GM10266 (cell line): ENCODE results near the gene PPP2CA.
"Not testable (repeated sequence)": the region's sequence is repeated elsewhere in the genome, so short reads cannot be mapped to it uniquely, and the experiment has no call there.

Source experiments
- DNase-seq: peaks from one replicate; pipeline ENCODE4 v3.0.0; 2012; ENCODE audit errors: extremely low spot score
- TF ChIP-seq, protein P1 (sequence below): IDR thresholded peaks from 2 replicates; pipeline ENCODE4 v1.5.1; 2012; ENCODE audit warnings: mild to moderate bottlenecking, low read depth; ENCODE audit not compliant: control insufficient read depth, insufficient read depth; ENCODE audit errors: missing control alignments

The PPP2CA gene

DNA sequence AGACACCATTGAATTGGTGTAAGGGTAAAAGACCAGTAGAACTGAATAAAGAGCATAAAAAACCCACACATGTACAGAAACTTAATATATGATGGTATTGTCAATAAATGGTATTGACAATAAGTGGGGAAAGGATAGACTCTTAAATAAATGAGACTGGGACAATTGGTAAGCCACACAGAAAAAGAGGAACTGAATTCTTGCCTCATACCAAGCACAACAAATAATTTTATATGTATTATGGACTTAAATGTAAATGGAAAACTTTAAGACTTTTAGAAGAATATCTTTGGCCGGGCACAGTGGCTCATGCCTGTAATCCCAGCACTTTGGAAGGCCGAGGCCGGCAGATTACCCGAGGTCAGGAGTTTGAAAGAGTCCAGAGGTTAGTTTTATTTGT lies 37.9 kb upstream of the PPP2CA start:
- DNase-seq: no peak
- TF ChIP-seq, protein P1, sequence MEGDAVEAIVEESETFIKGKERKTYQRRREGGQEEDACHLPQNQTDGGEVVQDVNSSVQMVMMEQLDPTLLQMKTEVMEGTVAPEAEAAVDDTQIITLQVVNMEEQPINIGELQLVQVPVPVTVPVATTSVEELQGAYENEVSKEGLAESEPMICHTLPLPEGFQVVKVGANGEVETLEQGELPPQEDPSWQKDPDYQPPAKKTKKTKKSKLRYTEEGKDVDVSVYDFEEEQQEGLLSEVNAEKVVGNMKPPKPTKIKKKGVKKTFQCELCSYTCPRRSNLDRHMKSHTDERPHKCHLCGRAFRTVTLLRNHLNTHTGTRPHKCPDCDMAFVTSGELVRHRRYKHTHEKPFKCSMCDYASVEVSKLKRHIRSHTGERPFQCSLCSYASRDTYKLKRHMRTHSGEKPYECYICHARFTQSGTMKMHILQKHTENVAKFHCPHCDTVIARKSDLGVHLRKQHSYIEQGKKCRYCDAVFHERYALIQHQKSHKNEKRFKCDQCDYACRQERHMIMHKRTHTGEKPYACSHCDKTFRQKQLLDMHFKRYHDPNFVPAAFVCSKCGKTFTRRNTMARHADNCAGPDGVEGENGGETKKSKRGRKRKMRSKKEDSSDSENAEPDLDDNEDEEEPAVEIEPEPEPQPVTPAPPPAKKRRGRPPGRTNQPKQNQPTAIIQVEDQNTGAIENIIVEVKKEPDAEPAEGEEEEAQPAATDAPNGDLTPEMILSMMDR: no peak

DNA sequence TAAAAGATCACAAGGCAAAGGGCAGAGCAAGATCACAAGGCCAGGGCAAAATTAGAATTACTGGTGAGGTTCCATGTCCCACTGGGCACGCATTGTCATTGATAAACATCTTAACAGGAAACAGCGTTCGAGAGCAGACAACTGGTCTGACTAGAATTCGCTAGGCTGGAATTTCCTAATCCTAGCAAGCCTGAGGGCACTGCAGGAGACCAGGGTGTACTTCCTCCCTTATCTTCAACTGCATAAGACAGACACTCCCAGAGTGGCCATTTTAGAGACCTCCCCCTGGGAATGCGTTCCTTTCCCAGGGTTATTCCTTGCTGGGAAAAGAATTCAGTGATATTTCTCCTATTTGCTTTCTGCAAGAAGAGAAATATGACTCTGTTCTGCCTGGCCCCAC lies 36.8 kb upstream of the PPP2CA start:
- not testable (repeated sequence) for DNase-seq

DNA sequence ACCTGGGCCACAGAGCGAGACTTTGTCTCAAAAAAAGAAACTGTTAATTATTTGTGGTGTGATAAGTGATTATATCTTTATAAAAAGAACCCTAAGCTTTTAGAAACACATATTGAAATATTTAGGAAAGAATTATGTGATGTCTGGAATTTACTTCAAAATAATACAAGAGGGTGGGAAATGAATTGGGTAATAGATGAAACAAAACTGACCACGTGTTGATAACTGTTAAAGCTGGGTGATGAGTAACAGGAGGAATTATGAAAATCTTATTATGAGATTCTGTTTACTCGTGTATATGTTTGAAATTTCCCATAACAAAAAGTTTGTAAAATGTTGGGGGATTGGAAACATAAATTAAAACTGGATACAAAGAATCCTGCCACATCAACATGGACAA lies 33.0 kb upstream of the PPP2CA start:
- no peak for DNase-seq
- TF ChIP-seq, protein P1: no peak

DNA sequence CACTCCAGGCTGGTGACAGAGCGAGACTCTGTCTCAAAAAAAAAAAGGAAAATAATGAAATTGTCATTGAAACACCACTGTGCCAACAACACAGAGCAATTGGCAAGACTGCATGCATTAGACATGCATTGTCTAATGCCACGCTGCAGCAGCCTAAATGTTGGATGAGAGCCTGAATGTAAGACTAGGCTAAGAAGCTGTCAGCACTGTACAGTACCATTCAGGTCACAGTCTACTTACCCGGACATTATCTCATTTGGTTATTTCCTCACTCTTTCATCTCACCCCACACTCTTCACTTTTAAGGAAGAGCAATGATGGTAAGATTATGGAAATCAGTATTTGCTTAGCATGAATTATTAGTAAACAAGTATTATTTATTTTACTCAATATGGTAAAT lies 31.3 kb upstream of the PPP2CA start:
- DNase-seq: no peak
- TF ChIP-seq, protein P1: no peak

DNA sequence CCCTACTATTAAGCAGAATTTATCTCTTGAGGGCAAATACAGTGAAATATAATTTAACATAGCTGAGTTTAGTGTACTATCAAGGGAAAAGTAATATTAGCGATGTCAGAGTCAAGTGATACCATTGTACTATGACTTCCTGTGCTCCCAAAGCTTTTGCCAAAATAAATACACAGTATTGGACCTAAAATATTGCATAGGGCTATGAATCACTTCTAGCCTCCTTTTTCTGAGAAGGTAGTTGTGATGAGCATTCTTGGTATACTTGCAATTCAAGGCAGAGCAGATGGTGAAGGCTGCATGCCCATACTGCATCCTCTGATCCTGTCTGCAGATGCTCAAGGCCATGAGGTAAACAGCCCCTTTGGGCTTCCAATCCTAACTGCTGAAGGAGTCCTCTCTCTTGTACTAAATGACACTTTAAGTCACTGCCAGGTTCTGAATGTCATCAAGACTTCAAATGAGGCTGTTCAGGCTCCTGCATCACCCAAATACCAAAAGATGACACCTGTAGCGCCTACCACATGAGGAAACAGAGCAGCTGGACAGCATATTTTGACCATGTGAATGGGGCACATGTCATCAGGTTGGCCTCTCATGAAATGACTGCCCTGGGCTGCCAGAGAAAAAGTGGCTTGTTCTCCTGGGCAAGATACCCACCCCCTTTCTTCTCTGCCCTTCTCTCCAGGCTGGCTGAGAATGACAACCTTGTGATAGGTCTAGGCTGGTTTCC lies 29.7 kb upstream of the PPP2CA start:
- TF ChIP-seq, protein P1: no peak
- no peak for DNase-seq

DNA sequence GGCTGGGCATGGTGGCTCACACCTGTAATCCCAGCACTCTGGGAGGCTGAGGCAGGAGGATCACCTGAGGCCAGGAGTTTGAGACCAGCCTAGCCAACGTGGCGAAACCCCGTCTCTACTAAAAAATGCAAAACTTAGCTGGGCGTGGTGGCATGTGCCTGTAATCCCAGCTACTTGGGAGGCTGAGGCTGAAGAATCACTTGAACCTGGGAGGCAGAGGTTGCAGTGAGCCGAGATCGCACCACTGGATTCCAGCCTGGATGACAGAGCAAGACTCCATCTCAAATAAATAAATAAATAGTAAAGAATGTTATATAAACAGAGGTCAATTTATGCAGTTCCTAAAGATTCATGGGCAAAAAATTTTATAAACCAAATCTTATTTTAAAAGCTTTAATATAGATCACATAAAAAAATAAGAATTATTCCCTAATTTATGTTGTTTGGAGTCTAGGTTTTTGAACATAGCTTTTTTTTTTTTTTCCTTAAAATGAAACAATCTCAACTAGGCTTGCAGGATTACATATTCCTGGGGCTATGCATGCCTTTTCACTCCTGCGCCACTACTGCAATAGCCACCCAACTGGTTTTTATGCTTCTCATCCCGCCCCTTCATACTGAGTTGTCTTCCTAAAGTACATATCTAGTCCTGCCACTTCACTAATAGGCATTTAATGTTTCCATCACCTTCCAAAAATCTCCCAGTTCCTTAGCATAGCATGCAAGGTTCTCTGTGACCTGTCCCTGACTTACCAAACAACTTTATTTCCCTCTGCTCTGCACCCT lies 27.7 kb upstream of the PPP2CA start:
- DNase-seq: not testable (repeated sequence)

DNA sequence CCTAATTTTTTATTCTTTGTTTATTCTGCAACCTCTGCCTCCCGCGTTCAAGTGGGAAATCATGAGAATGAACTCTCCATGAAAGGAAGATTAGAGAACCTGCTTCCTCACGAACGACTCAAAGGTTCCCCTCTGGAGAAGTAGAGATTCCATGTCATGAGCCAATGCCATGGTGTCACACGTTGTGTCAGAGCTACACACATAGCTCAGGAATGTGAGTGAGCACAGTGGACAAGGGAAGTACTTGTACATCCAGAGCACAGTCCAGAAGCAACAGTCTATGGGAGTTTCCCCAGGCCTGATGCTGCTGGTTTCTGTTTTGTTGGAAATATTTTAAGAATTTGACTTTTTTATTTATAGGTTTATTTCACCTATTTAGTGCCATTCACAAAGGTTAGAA lies 26.8 kb upstream of the PPP2CA start:
- DNase-seq: no peak
- TF ChIP-seq, protein P1: no peak

DNA sequence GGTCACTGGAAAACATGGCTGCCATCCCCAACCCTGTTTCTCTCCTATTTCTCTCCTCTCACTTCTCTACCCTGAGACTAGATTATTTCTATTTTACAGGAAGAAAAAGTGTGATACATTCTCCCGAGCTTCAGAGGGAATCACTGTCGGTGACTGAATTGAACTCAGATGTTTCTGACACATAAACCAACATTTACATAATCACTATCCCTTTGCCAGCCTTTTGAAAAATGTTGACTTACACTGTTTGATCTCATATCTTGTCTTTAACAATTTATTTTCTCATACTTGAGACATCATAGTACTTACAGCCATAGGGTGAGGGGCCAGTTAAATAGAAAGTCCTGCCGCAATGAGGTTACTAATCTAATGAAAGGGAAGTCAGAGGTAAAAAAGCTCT lies 25.1 kb upstream of the PPP2CA start:
- DNase-seq: no peak
- TF ChIP-seq, protein P1: no peak
